GM19463 (cell line): Measurements from ENCODE around the gene KIAA0513.
"Not testable (repeated sequence)": the region's sequence is repeated elsewhere in the genome, so short reads cannot be mapped to it uniquely, and the experiment has no call there.

Experiments
- ATAC-seq: cut with Tn5 transposase; IDR thresholded peaks from one replicate; pipeline ENCODE4 v1.9.1; 2021; ENCODE audit warnings: mild to moderate bottlenecking, moderate library complexity; ENCODE audit not compliant: unreplicated experiment

The KIAA0513 gene

DNA sequence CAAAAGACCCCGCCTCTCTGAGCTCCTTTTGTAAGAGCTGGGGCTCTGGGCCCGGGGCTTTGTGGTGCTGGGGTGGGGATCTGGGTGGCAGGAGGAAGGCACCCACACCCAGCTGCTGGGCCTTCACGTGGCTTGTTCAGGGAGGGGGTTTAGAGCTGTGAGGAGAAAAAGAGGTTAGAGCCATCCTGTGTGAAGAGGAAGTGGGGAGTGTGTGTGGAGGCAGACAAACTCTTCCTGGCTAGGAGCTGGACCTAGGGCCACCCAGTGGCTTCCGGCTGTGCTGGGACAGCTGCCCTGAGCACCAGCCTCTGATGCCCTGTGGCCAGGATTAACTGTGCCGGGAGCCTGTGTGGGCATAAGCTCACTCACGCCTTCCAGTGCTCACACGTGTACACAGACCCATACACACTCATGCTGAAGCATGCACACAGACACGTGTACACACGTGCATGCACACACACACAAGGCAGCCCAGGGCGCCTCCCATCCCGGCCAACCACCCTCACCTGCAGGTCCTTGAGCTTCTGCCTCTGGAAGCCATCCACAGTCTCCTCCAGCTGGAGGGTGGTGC is 77.3 kb downstream of the KIAA0513 start:
- no peak for ATAC-seq

DNA sequence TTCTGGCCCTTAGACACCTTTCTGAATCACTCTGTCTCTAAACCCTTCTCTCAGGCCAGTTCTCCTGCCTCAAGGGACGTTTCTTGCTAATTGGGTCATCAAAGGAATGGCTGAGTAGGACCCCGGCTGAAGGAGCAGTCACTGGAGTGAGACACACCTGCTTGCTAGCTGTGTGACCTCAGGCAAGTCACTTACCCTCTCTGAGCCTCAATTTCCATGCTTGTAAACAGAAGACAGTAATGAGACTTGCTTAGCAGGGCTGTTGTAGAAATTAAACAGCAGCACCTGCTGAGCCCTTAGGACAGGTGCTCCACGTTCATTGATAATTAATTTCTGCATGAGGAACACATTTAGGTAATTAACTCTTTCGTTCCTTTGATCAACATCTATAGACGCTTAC is 77.9 kb downstream of the KIAA0513 start:
- no peak for ATAC-seq

DNA sequence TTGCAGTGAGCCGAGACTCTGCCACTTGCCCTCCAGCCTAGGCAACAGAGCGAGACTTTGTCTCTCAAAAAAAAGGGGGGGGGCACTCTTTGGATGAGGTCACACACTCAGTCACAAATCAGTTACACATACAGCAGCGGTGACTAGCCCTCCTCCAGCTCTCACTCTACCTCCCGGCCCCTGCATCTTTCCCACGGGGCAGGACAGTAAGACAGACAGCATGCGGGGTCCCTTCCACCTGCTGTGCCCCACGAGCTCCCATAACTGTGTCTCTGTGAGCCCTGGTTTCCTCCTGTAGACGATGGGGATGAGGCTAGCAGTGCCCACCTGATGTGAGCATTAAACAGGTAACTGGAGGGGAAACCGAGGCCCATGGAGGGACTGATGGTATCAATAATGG is 79.5 kb downstream of the KIAA0513 start:
- ATAC-seq = no peak

DNA sequence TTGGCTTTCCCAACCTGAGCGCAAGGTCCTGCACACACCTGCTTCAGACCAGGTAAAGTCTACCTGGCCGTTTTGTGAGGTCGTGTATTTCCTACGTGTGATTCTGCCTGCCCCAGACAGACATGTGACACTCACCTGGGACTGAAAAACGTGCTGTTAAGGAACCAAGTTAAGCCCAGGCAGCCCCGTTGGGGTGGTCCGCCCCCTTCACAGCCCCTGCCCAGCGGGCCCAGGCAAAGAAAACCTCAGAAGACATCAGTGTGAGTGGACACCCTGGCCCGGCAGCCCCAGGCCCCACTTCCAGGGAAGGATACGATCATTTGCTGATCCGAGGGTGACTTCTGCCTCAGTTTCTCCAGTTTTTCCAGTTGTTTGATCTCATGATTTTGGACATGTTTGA is 79.9 kb downstream of the KIAA0513 start:
- ATAC-seq = no peak

DNA sequence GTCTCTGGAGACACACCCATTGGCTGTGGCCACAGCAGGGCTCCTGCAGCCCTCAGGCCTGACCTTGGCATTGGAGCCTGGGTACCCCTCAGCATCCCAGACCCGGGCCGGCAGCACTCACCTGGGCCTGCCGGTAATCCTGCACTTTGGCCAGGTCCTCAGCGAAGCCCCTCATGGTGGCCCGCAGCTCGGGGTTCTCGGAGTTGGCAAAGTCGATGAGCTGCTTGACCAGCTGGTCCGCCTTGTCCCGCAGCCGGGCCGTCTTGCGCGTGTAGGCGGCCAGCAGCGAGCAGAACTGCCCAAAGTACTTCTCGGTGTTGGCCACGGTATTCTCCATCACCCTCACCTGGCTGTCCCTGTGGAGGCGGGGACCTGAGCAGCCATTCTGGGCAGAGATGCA is 82.5 kb downstream of the KIAA0513 start:
- ATAC-seq = no peak

DNA sequence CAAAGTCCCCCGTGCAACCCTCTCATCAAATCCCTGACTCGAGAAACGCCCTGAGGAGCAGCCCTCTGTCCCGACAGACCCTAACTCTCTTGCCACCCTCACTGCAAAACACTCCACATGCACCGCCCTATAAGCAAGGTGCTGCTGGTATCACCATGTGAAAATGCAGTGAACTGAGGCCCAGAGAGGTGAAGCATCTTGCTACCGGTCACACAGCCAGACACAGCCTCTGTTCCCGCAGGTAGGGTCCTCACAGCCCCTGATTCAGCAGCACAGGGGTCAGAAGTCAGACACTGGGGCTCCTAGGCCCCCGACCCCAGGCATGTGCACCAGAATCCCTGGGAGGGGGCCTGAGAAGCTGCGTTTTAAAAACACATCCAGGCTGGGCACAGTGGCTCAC is 83.6 kb downstream of the KIAA0513 start:
- no peak for ATAC-seq

DNA sequence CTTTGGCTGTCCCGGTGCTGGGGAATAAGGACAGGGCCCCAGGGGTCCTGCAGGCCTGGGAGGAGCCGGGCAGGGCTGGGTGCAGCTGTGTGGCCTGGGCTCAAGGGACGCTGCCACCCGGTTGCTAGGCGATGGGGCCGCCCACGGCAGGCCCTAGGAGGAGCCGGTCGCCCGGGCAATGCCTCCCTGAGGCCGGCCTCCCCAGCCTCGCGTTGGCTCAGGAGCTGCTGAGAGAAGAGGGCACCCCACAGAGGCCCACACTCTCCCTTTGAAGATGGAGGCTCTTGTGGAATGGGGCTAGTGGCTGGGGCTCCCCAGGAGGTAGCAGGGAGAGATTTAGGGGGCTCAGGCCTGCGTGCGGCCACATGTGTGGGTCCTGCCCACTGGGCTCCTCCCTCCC is 84.8 kb downstream of the KIAA0513 start, which contains the start of gene CIBAR2:
Gene CIBAR2, minus strand, starts transcription at position 109 of the 400 bp plus-strand sequence. CDS start 120 bp downstream, outside the sequence.
- ATAC-seq = no peak

DNA sequence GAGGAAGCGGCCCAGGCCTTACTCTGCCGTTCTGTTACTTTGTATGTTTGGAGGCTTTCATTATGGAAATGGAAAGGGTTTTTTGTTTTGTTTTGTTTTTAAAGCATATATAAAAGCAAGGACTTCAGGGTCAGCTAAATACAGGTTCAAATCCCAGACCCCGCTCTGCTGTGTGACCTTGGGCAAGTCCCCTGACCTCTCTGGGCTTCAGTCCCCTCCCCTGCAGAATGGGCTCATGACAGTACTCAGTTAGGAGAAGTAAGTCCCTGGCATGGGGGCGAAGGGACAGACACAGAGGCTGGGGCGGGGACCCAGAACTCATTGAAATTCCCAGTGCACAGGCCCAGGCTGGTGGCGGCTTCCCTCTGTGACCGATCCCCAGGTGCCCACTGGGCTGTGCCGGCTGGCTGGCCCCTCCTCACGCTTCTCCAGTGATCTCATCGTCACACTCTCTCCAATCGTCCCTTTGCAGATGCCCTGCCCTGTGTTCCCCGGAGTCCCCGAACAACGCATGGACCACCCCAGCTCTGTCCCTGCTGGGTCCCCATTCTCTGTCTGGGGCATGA is 85.7 kb downstream of the KIAA0513 start:
- ATAC-seq = no peak

DNA sequence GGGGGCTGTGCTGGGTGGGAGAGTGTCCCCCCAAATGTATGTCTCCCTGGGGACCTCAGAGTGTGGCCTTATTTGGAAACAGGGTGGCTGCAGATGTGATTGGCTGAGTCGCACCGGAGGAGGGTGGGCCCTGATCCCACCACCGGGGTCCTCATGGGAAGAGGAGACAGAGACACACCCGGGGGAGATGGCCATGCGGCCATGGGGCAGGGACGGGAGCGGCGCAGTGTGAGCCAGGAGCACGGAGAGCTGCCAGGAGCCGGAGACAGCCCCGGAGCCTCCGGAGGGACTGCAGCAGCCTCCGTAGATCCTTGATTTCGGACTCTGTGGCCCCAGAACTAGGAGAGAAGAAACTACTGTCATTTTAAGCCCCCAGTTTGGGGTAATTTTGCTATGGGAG is 86.3 kb downstream of the KIAA0513 start:
- no peak for ATAC-seq

DNA sequence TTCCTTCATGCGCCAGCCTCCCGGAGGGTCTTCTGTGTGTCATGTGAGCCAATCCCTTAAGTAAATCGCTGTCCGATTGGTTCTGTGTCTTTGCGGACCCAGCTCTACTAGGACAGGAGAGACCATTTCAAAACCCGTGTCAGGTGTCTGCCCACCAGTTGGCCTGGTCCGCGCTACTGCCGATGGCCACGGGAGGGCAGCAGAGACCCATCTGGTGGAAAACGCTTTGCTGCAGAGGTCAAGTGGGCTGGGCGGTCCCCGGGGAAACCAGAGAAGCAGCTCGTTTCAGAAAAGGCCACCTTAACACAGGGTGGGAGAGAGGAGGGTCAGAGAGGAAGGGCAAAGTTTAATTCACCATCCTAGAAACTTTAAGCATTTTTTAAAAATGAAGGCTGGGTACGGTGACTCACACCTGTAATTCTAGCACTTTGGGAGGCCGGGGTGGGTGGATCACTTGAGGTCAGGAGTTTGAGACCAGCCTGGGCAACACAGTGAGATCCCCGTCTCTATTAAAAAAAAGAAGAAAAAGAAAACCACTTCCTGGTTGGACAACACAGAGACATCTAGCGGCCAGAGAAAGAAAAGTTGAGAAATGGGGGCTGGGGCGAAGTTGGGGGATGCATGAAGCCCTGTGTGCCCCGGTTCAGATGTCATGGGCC is 87.4 kb downstream of the KIAA0513 start:
- no peak for ATAC-seq

DNA sequence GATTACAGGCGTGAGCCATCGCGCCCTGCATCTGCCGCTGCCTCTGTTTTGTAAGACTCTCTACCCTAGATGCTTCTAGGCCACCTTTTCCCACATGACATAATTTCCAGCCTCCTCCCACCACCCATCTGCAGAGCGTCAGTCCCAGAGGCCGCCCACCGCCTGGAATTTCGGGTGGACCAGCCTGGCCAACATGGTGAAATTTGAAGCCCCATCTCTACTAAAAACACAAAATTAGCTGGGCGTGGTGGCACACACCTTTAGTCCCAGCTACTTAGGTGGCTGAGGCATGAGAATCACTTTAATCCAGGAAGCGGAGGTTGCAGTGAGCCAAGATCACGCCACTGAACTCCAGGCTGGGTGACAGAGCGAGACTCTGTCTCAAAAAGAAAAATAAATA is 89.8 kb downstream of the KIAA0513 start:
- no peak for ATAC-seq

DNA sequence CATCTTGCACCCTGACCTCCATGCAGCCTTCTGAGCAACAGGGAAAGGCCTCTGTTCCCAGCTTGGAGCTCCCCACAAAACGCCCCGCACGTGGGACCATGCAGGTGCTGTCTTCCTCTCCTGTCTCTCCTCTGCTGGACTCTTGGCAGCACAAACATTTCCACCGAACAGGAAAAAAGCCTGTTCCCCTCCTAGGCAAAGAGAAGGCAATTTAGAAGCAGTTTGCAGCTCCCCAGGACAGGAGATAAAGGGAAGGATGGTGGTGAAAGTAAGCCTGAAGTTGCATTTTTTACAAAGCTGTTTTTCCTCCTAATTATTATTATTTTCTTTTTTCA is 92.4 kb downstream of the KIAA0513 start:
- no peak for ATAC-seq

DNA sequence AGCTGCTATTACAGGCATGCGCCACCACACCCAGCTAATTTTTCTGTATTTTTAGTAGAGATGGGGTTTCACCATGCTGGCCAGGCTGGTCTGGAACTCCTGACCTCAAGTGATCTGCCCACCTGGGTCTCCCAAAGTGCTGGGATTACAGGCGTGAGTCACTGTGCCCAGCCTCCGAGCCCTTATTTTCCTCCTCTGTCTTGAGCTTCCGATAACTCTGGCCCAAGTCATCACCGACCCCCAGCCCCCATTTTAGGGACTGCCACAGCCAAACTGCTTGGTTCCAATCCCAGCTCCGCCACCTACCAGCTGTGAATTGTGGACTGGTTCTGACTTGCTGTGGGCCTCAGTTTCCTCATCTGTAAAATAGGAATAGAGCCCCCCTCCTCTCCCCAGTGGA is 95.8 kb downstream of the KIAA0513 start:
- not testable (repeated sequence) for ATAC-seq

DNA sequence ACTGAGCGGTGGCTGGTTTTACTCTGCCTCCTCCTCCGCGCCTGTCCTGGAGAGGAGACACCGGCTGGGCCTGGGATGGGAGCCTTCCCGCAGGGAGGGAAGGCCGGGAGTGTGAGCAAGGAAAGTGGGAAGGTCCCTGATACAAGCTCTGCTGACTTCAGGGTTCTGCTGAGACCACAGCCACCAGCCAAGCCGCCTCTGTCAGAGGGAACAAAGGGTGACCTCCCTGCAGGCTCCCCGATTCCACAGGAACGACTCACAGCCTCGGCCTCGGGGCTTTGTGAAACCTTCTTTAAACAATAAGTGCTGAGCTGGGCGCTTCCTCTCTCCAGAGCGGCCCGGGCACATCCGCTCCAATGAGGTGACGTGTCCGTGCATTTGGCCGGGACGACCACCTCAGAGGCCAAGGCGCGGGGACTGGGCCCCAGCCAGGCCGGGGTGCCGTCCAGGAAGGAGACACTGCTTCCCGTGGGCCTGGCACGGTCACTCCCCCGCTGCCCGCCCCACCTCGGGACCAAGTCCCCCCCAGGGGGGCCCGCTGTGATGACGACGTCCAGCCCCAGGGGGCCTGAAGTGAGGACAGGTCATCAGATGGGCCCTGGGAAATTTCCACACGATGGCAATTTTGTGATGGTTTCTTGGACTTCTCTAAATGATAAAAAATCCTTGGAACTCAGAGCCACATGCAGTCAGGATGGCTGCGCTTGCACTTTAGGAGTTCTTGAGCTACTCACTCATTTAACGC is 96.5 kb downstream of the KIAA0513 start:
- ATAC-seq = no peak

DNA sequence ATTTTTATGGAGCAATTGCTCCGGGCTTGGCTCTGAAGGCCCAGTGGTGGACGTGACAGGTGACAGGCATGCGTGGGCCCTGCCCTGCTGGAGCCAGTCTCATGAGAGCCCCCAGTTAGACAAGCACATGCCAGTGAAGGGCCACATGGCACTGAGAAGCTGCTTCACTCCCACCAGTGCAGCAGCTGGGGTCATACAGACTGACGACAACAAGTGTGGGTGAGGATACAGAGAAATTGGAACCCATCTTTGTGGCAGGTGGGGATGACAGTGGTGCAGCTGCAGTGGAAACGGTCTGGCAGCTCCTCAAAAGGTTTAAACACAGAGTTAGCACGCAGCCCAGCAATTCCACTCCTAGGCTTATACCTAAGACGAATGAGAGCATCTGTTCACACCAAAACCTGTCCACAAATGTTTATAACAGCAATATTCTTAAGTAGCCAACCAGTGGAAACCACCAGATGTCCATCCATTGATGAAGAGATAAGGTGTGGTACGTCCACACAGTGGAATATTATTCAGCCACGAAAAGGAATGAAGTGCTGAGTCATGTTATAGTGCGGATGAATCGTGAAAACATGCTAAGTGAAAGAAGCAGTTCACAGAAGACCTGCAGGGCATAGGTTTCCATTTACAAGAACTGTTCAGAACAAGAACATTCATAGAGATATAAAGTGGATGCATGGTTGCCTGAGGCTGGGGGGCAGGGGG is 97.2 kb downstream of the KIAA0513 start:
- no peak for ATAC-seq

DNA sequence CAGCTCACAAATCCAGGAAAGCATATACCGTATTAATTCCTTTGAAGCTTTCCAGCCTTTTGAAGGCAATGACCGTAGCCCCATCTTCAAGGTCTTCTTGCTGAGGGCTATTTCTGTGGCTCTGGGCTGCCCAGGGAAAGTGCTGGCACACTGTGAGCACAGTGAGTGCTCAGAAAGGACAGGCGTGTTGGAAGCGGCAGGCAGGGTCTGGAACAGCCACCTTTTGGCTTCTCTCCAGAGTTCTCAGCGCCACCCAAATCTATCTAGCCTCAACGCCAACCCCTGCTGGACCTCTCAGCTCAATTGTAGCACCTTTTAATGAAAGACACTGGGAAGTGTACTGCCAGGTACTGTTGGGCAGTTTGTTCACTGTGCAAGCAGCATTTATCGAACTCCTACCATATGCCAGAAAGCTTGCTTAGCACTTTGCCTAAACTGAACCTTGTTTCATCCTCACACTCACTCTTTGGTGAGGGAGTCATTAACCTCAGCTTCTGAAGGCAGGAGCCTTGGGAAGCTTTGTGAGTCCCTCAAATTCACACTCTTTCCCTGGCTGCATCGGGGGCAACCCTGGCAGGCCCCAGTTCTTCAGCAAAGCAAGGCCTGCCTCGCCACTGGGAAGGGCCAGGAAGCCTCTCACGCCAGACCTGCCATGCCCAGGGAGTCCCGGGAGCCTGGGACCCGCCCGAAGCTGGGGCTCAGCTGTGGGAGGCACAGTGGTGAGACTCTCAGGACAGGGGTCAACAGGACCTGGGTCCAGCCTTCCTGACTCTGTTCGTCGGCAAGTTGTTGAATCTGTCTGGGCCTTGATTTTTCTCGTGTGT is 98.2 kb downstream of the KIAA0513 start:
- no peak for ATAC-seq

DNA sequence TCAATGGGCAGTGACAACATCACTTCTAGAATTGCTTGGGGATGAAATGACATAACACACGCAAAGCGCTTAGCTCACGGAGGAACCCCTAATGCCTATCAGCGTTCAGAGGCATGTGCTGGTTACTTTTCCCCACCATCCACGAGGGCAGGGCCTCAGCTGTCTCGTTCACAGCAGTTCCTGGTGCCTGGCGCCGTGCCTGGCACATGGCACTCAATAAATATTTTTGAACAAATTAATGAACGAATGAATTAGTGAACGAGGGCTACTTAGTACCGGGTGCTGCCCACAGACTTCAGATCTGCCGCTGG is 98.8 kb downstream of the KIAA0513 start:
- no peak for ATAC-seq

DNA sequence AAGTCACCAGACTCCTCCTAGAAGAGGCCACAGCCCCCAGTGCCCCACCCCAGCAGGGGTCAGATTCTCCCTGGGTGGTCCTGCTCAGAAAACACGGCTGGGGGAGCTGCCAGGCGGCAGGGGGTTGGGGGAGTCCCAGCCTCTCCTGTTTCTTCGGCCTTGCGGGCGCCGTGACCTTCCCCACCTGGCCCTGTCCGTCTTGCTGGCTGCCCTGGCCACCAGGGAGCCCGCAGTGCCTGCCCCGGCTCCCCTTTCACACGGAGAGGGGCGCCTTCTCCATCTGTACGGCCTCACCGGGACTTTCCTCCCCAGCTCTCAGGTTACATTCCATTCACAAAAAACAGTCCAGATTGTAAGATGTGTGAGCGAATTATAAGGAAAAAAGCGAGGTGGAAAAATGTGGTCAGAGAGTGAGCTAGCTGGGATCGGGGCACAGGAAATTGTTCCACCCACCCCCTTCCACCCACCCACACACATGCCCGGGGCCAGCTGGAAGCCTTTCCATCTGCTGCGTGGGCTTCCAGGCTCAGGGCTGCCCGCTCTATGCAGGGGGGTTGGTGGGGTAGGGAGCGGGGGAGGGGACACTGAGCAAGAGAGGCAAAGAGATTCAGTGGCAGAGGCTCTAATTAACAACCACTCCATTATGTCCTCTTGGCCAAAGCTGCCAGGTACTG is 99.2 kb downstream of the KIAA0513 start:
- no peak for ATAC-seq

DNA sequence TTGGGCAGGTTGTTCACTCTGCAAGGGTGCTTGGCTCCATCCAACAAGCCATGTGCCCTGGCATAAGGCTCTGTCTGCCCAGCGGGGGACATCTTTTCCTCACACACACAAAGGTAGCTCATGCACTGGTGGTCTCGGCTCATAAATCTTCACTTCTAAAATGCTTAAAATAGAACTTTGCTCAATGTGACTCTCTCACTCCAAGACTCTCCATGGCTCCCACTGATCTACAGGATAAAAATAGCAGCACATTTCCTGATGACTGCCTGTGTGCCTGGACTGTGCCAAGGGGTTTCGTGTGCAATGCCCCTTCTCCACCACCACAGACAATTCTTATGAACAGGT is 99.8 kb downstream of the KIAA0513 start:
- no peak for ATAC-seq

DNA sequence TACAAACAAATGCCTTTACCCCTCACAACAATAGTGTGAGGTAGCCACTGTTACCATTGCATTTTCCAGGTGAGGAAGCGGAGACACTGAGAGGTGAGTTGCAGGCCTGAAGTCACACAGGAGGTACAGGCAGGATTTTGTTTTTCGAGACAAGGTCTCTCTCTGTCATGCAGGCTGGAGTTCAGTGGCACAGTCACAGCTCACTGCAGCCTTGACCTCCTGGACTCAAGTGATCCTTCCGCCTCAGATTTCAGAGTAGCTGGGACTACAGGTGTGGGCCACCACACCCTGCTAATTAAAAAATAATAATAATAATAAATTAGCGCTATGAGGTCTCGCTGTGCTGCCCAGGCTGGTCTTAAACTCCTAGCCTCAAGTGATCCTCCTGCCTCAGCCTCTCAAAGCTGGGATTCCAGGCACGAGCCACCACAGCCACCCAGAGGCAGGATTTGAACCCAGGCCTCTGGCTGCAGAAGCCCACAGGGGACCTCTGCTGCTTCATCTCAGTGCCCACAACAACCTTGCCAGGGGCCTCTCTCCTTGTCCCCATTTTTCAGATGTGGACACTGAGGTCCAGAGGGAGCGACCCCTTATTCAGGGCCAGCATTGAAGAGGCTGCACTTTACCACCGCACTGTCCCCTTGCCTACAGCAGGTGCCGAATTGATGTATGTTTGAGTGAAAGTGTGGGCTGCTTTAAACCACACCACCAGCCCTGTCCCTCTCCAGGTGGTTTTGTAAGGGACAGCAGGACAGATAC is 100.7 kb downstream of the KIAA0513 start:
- ATAC-seq = no peak
